Neural progenitor cell (in vitro differentiated cells): ENCODE measurements around the gene SVIP. TPM values are rescaled to one million over a fixed set of nuclear protein-coding genes. Genes with fewer than 3 reads are reported as not detected.

ENCODE experiments used
- DNase-seq: peaks from one replicate; pipeline ENCODE4 v3.0.0-alpha.2; 2016; ENCODE audit warnings: low spot score
- H2AFZ ChIP-seq: fragments of 200-600 bp; sonication (generic); replicated peaks from 2 replicates; pipeline ENCODE4 v1.6.1; 2016; ENCODE audit warnings: antibody characterized with exemption
- H3F3A ChIP-seq: fragments of 200-600 bp; sonication (generic); 2 replicates; pipeline ENCODE4 v1.6.1; 2016; ENCODE audit warnings: antibody characterized with exemption, low read depth
- H3K27ac ChIP-seq: fragments of 200-600 bp; sonication (generic); 2 replicates; pipeline ENCODE4 v1.5.1; 2016; ENCODE audit warnings: mild to moderate bottlenecking
- H3K27me3 ChIP-seq: fragments of 200-600 bp; sonication (generic); 2 replicates; pipeline ENCODE4 v1.6.1; 2016; ENCODE audit warnings: mild to moderate bottlenecking, moderate library complexity
- H3K36me3 ChIP-seq: fragments of 200-600 bp; sonication (generic); 2 replicates; pipeline ENCODE4 v1.5.1; 2016
- H3K4me1 ChIP-seq: fragments of 200-600 bp; sonication (generic); 2 replicates; pipeline ENCODE4 v1.6.1; 2016; ENCODE audit warnings: mixed run types
- H3K4me2 ChIP-seq: fragments of 200-600 bp; sonication (generic); 2 replicates; pipeline ENCODE4 v1.6.1; 2016
- H3K4me3 ChIP-seq: fragments of 200-600 bp; sonication (generic); 2 replicates; pipeline ENCODE4 v1.5.1; 2016
- H3K79me2 ChIP-seq: fragments of 200-600 bp; sonication (generic); 2 replicates; pipeline ENCODE4 v1.6.1; 2016; ENCODE audit warnings: low read depth
- H3K9ac ChIP-seq: fragments of 200-600 bp; sonication (generic); 2 replicates; pipeline ENCODE4 v1.6.1; 2016
- H3K9me3 ChIP-seq: fragments of 200-600 bp; sonication (generic); 2 replicates; pipeline ENCODE4 v1.5.1; 2016; ENCODE audit warnings: low read depth
- H4K20me1 ChIP-seq: fragments of 200-600 bp; sonication (generic); 2 replicates; pipeline ENCODE4 v1.6.1; 2016; ENCODE audit warnings: low read depth
- H3K27ac Mint-ChIP-seq: 3 replicates; pipeline ENCODE4 v1.8.0; 2021; ENCODE audit warnings: mixed read lengths
- H3K27me3 Mint-ChIP-seq: 2 replicates; pipeline ENCODE4 v1.8.0; 2022; ENCODE audit warnings: low read depth, mild to moderate bottlenecking, inconsistent platforms, moderate library complexity, mixed read lengths; ENCODE audit not compliant: insufficient read depth
- H3K36me3 Mint-ChIP-seq: 3 replicates; pipeline ENCODE4 v1.8.0; 2021; ENCODE audit warnings: mixed read lengths
- H3K4me1 Mint-ChIP-seq: 3 replicates; pipeline ENCODE4 v1.8.0; 2021; ENCODE audit warnings: mixed read lengths
- H3K4me3 Mint-ChIP-seq: 3 replicates; pipeline ENCODE4 v1.8.0; 2021; ENCODE audit warnings: mild to moderate bottlenecking, moderate library complexity, mixed read lengths
- H3K9me3 Mint-ChIP-seq: 3 replicates; pipeline ENCODE4 v1.8.0; 2020; ENCODE audit warnings: mixed read lengths
- EZH2 ChIP-seq: fragments of 200-600 bp; sonication (generic); IDR thresholded peaks from 2 replicates; pipeline ENCODE4 v1.6.1; 2017; ENCODE audit warnings: antibody characterized with exemption, mild to moderate bottlenecking, moderate library complexity
- EZH2phosphoT487 ChIP-seq: fragments of 200-600 bp; sonication (generic); IDR thresholded peaks from 2 replicates; pipeline ENCODE4 v1.6.1; 2017; ENCODE audit warnings: antibody characterized with exemption
- total RNA-seq: library from RNA; depleted of rRNA; stranded (reverse); fragments of >200 nt; gene quantifications from 2 replicates; pipeline ENCODE4 v1.2.3, GENCODE V29; 2015; ENCODE audit warnings: low replicate concordance
- TF ChIP-seq, protein P1 (sequence below): fragments of 200-600 bp; sonication (generic); IDR thresholded peaks from 2 replicates; pipeline ENCODE4 v1.5.1; 2017; ENCODE audit warnings: antibody characterized with exemption, mild to moderate bottlenecking

The SVIP gene, protein sequence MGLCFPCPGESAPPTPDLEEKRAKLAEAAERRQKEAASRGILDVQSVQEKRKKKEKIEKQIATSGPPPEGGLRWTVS
- 10.1 and 12.5 TPM in 2 replicates for total RNA-seq

DNA sequence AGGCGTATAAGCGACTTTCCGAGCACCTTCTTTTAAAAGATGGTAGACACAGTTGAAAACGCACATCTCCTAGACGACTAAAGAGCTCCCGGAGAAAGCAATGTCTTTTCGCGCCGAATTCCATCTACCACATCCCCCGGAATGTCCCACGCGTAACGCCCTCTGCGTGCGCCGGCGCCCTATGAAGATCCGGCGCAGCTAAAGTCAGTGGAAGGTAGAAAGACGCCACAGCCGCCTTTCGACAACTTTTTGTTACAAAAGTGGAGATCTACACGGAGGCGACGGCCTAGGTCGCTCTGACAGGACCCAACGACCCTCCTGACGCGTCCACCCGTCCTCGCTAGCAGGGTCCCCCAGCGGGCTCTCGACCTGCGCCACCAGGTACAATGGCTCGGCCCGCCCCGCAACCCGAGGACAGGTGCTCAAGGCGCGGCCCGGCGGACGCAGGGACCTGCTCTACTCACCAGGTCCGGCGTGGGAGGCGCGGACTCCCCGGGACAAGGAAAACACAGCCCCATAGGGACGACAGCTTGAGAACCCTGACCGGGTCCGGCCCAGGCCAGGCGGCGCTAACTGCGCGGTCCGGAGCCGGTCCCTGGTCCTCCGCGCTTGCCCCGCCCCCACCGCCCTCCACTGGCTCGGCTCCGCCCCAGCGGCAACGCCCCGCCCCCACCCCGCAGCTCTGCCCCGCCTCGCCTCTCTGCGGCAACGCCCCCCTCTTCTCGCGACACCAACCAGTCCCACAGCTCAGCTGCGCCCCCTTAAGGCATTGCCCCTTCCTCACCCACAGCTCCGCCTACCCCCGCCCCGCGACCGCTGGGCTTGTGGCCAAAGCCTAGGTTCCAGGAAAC is at the start of gene SVIP:
Gene SVIP (minus strand): TSS at position 571 of the 851 bp plus-strand sequence. CDS start 53 bp downstream, at position 518.
- H3K27me3 Mint-ChIP-seq: peaks cover 2% of the 10 kb centered on the region
- H3K9me3 Mint-ChIP-seq: no peaks in the 10 kb centered on the region
- Histone ChIP-seq H3K9me3 (no peaks in the 10 kb centered on the region), H3K79me2 (no peaks in the 10 kb centered on the region), H3F3A (no peaks in the 10 kb centered on the region), H2AFZ (peak within 1 kb of the TSS; percentile 95), H3K36me3 (peaks cover 6% of the 10 kb centered on the region), H3K27me3 (peaks cover 11% of the 10 kb centered on the region), H4K20me1 (no peaks in the 10 kb centered on the region), H3K9ac (peak within 1 kb of the TSS; percentile 31), H3K27ac (no peak within 1 kb of the TSS), H3K4me3 (peak within 1 kb of the TSS; percentile 86), H3K4me2 (peak within 1 kb of the TSS; percentile 87), H3K4me1 (peaks cover 15% of the 10 kb centered on the region)
- peaks cover 5% of the 10 kb centered on the region for H3K36me3 Mint-ChIP-seq
- peak; percentile 95 for DNase-seq
- H3K4me3 Mint-ChIP-seq: peak within 1 kb of the TSS; percentile 96
- TF ChIP-seq, protein P1, sequence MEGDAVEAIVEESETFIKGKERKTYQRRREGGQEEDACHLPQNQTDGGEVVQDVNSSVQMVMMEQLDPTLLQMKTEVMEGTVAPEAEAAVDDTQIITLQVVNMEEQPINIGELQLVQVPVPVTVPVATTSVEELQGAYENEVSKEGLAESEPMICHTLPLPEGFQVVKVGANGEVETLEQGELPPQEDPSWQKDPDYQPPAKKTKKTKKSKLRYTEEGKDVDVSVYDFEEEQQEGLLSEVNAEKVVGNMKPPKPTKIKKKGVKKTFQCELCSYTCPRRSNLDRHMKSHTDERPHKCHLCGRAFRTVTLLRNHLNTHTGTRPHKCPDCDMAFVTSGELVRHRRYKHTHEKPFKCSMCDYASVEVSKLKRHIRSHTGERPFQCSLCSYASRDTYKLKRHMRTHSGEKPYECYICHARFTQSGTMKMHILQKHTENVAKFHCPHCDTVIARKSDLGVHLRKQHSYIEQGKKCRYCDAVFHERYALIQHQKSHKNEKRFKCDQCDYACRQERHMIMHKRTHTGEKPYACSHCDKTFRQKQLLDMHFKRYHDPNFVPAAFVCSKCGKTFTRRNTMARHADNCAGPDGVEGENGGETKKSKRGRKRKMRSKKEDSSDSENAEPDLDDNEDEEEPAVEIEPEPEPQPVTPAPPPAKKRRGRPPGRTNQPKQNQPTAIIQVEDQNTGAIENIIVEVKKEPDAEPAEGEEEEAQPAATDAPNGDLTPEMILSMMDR: peak; percentile 69
- no peak for TF ChIP-seq EZH2phosphoT487
- peaks cover 8% of the 10 kb centered on the region for H3K4me1 Mint-ChIP-seq
- H3K27ac Mint-ChIP-seq: no peak within 1 kb of the TSS

DNA sequence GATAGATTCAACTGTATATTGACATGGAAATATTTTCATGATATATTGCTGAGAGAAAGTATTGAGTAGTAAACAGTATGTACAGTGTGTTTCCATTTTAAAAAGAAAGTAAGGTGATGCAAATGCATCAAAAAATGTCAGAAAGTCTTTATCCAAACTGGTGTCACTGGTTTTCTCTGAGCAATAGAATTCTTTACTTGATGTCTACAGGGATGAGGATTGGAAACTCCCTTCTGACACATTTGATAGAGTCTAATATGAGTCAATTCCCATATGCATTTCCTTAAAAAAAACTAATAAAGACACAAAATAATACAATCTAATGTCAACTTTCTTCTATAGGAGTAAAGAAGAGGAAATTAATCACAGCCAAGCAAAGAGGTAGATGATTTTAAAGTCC is 49.0 kb upstream of the SVIP start:
- no peak overlapping the region for H3K4me3 Mint-ChIP-seq
- Histone ChIP-seq H3K36me3 (no peaks in the 10 kb centered on the region), H3F3A (no peaks in the 10 kb centered on the region), H3K4me2 (no peak overlapping the region), H4K20me1 (no peaks in the 10 kb centered on the region), H3K4me3 (no peak overlapping the region), H3K9ac (no peak overlapping the region), H2AFZ (no peak overlapping the region), H3K9me3 (no peaks in the 10 kb centered on the region), H3K79me2 (no peaks in the 10 kb centered on the region), H3K4me1 (no peaks in the 10 kb centered on the region), H3K27ac (no peak overlapping the region), H3K27me3 (no peaks in the 10 kb centered on the region)
- H3K4me1 Mint-ChIP-seq: no peaks in the 10 kb centered on the region
- no peak for TF ChIP-seq EZH2phosphoT487
- no peak for TF ChIP-seq EZH2
- TF ChIP-seq, protein P1: no peak
- H3K36me3 Mint-ChIP-seq: no peaks in the 10 kb centered on the region
- H3K27ac Mint-ChIP-seq: no peak overlapping the region
- peaks cover 2% of the 10 kb centered on the region for H3K27me3 Mint-ChIP-seq
- DNase-seq: no peak
- no peaks in the 10 kb centered on the region for H3K9me3 Mint-ChIP-seq

DNA sequence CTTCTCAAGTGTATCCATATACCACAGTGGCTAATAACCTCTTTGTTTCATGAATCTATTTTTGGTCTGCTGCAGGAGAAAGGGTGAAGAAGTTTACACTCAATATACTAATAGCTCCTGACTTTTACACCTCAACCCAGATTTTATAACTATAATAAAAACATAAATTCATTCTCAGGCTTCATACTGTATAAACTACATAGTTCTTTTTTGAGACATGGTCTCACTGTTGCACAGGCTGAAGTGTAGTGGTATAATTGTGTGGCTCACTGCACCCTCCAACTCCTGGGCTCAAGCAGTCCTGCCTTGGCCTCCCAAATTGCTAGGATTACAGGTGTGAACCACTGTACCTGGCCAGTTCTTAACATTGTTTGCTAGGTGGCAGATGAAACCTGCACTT is 48.4 kb upstream of the SVIP start:
- Histone ChIP-seq H3K4me3 (no peak overlapping the region), H3K36me3 (no peaks in the 10 kb centered on the region), H4K20me1 (no peaks in the 10 kb centered on the region), H3K4me2 (no peak overlapping the region), H3K79me2 (no peaks in the 10 kb centered on the region), H3K27me3 (no peaks in the 10 kb centered on the region), H3K4me1 (no peaks in the 10 kb centered on the region), H3K9me3 (no peaks in the 10 kb centered on the region), H3K9ac (no peak overlapping the region), H3F3A (no peaks in the 10 kb centered on the region), H3K27ac (no peak overlapping the region), H2AFZ (no peak overlapping the region)
- TF ChIP-seq EZH2phosphoT487 (no peak), EZH2 (no peak)
- TF ChIP-seq, protein P1: no peak
- Mint-ChIP-seq H3K27ac (no peak overlapping the region), H3K27me3 (peaks cover 2% of the 10 kb centered on the region), H3K4me3 (no peak overlapping the region), H3K9me3 (no peaks in the 10 kb centered on the region), H3K4me1 (no peaks in the 10 kb centered on the region), H3K36me3 (no peaks in the 10 kb centered on the region)
- DNase-seq: no peak
